VCaP (cell line): Measurements from ENCODE around the gene CLSTN2.

Source experiments
- H3K27ac ChIP-seq: fragments of 450-650 bp; 2 replicates; pipeline ENCODE4 v1.5.1; 2017
- TF ChIP-seq, protein P1 (sequence below): fragments of 450-650 bp; conservative IDR thresholded peaks from 2 replicates; pipeline ENCODE4 v1.5.1; 2017; ENCODE audit warnings: mild to moderate bottlenecking, moderate library complexity

Gene CLSTN2

DNA sequence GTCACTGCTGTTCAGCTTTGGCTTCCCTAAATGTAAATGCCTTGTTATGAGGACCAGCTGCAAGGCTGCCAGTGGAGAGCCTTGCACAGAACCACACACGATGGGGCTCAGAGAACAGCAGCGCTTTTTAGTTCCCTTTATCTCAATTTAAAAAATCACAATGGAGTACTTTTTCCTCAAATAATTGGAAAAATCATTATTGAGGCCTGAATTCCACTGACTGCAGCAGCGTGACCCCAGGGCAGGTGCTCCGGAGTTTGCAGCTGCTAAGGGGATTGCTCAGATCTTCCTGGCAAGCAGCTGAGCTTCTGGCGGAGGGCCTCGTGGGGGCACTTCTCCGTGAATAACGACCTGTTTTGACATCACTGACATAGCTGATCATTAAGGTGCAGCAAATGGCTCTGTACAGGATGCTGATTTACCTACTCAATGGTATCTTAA is 497.3 kb downstream of the CLSTN2 start:
- TF ChIP-seq, protein P1, sequence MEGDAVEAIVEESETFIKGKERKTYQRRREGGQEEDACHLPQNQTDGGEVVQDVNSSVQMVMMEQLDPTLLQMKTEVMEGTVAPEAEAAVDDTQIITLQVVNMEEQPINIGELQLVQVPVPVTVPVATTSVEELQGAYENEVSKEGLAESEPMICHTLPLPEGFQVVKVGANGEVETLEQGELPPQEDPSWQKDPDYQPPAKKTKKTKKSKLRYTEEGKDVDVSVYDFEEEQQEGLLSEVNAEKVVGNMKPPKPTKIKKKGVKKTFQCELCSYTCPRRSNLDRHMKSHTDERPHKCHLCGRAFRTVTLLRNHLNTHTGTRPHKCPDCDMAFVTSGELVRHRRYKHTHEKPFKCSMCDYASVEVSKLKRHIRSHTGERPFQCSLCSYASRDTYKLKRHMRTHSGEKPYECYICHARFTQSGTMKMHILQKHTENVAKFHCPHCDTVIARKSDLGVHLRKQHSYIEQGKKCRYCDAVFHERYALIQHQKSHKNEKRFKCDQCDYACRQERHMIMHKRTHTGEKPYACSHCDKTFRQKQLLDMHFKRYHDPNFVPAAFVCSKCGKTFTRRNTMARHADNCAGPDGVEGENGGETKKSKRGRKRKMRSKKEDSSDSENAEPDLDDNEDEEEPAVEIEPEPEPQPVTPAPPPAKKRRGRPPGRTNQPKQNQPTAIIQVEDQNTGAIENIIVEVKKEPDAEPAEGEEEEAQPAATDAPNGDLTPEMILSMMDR = no peak
- H3K27ac ChIP-seq = no peak overlapping the region

DNA sequence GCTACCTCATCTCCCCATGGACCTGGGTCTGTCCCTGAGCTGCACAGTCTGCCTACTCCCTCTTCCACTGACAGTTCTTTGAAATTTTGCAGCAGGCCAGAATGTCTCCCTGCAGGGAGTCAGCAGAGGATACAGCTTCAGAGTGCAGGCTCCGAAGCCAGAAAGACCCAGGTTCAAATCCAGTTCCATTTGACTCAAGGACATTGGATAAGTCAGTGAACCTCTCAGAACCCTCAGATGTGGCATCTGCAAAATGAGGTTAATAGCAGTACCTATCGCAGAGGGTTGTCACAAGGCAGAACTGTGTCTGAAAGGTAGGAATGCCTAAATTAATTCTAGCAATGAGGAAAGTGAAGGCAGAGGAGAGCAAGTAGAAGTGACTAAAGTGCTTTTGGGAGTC is 498.4 kb downstream of the CLSTN2 start:
- H3K27ac ChIP-seq = no peak overlapping the region
- TF ChIP-seq, protein P1 = no peak

DNA sequence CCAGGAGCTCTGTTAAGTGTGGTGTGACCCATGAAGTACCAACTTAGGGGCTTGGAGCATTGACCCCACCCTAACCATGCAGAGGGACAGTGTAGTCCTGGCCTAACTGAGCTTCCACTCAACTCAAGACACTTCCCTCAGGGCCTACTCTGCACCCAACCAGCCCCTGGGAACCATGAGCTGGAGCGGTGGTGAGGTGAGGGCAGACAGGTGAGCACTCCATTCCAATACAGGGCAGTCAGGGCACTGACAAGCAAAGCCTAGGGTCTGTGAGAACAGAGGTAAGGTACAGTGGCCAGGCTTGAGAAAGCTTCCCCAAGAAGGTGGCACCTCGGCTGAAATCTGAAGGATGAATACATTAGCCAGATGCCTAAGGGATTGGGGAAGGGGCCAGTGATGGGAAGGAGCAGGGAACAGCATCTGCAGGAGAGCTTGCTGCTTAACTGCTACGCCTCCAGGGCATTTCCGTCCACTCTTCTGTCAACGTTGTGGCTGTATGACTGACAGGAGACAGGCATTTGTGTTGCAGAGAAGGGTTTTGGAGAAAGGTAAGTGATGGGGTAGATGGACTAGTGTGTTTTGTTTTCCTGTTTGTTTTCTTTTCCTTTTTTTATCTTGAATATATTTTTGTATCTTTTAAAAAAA is 499.4 kb downstream of the CLSTN2 start:
- no peak overlapping the region for H3K27ac ChIP-seq
- TF ChIP-seq, protein P1 = no peak

DNA sequence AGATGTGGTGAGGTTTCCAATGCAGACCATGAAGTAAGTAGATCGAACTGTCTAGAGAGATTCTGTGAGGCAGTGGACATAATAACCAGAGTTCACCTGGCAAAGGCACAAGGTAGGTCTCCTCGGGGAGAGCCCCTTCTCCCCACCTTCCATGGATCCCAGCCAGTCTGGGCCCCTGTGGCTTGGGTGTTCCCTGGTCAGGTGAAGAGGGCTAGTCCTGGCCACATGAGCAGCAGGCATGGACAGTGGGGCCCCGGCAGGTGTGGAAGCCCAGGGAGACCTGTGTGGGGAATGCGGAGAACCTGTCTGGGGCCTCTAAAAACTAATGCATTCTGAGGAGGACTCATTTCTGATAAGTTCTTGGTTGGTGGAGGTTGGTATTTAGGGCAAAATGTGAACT is 501.4 kb downstream of the CLSTN2 start:
- H3K27ac ChIP-seq = no peak overlapping the region

DNA sequence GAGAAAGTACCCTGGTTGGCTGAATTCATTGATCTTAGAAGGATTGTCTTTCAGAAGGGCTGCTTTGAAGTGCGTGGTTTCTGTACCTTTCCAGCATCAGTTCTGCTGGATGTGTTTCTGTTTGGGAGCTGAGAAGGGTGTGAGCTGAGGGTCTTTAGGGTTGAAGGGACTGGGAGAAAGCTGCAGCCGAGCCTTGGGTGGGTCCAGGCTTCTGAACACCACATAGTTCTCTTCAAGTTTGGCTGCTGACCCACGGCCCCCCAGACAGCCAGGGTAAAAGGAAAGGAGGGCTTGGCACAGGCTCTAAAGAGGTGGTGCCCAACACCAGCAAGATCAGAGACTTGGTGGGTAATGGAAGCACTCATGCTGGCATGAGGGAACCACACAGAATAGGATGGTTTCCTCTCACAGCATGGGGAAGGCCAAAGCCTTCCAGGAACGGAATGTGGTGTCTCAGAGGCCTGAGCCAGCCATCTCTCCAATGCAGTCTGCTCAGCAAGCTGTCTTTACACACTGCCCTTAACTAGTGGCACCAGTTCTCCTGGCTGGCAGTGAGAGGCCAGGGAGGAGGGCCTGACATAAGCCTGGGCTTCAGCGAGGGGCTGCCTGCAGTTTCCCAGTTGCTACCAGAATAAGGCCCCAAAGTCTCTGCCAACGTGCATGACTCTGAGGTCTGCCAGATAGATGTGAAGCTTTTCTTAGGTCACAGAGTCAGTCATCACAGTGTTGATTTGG is 503.9 kb downstream of the CLSTN2 start:
- TF ChIP-seq, protein P1 = no peak

More for the DNA sequence above, 501.4 kb downstream of the CLSTN2 start:
- TF ChIP-seq, protein P1 = no peak

DNA sequence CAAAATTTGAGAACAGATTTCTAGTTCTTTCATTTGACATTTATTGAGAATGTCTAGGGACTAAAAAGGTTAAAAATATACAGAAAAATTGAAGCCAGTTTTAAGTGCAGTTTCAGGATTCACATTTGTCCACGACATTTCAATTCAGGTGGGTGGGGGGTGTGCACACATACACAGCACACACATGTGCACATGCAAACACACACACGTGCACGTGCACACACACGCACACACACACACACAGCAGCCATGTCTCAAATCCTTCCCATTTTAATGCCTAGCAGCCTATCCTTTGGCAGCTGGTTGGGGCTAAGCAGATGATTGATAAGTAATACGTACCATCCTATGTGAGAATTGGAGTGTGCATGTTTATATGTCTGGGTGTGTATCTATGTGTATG is 504.5 kb downstream of the CLSTN2 start:
- H3K27ac ChIP-seq = peak overlapping the region; percentile 40
- TF ChIP-seq, protein P1 = no peak

More for the DNA sequence above, 503.9 kb downstream of the CLSTN2 start:
- H3K27ac ChIP-seq = peak overlapping the region; percentile 40

DNA sequence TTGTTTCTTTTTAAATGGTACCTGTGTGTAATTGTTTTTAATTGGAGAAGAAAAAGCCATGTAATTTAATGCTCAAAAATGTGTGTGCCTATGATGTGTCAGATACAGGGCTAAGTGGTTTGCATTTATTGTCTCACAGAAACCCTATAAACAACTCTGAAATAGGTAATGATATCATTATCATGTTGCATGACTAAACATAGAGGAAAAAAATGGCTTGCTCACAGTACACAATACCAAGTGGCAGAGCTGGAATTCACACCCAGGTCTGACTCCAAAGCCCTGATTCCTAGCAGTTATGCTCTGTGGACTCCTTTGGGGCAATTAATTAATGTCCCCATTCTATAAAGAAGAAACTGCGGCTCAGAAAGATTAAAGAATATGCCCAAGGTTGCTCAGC is 505.5 kb downstream of the CLSTN2 start:
- no peak overlapping the region for H3K27ac ChIP-seq
- TF ChIP-seq, protein P1 = no peak
